ENCODE data around the gene UNC5B. TPM values are rescaled to one million over a fixed set of nuclear protein-coding genes. Genes with fewer than 3 reads are reported as not detected.

The UNC5B gene
- total RNA-seq, 4 donors from 2014 or later, result 4.2 to 17.6 (median 8.0) TPM

DNA sequence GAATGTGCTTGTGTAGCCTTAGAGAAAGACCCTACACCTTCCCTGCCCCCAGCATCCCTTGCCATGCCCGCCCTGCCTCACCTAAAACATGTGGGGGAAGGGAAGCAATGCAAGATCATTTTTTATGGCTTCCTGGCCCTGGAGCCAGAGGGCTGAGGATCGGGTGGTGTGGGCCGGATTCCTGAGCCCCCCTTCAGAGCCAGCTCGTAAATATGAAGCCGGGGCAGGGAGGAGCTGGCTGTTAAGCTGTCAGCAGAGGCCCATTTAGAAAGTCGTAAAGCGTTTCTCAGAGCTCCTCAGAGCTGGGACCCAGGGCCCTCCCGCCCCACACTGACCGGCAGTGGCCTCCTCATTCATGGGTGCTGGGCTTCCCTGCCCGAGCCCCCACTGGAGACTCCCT, 23.9 kb downstream of the UNC5B start:
- no peak for DNase-seq (ENCODE audit: low spot score in 2 of 2)
- TF ChIP-seq CTCF (IDR thresholded peaks at IDR 0.05) (no peak), POLR2A (IDR thresholded peaks at IDR 0.05) (no peak)
- intact Hi-C loops (cut with DNase I; ENCODE audit: low total_unique reads), result no loop called here
- 66 to 69% methylated on average over 10 of the region's 10 CpGs for WGBS, 2 donors
- H3K4me3 ChIP-seq (ENCODE audit: low read depth, poor library complexity, severe bottlenecking), result no peak overlapping the region

GRCh38 chr10:71236822-71237682, 24.7 kb downstream of the UNC5B start:
- WGBS, 2 donors, result 85 to 89% methylated on average over 15 of the region's 15 CpGs
- no peak for DNase-seq (ENCODE audit: low spot score in 2 of 2)
- TF ChIP-seq POLR2A (IDR thresholded peaks at IDR 0.05) (no peak), CTCF (IDR thresholded peaks at IDR 0.05) (no peak)
- intact Hi-C loops (cut with DNase I; ENCODE audit: low total_unique reads), result no loop called here
- no peak overlapping the region for H3K4me3 ChIP-seq (ENCODE audit: low read depth, poor library complexity, severe bottlenecking)

DNA sequence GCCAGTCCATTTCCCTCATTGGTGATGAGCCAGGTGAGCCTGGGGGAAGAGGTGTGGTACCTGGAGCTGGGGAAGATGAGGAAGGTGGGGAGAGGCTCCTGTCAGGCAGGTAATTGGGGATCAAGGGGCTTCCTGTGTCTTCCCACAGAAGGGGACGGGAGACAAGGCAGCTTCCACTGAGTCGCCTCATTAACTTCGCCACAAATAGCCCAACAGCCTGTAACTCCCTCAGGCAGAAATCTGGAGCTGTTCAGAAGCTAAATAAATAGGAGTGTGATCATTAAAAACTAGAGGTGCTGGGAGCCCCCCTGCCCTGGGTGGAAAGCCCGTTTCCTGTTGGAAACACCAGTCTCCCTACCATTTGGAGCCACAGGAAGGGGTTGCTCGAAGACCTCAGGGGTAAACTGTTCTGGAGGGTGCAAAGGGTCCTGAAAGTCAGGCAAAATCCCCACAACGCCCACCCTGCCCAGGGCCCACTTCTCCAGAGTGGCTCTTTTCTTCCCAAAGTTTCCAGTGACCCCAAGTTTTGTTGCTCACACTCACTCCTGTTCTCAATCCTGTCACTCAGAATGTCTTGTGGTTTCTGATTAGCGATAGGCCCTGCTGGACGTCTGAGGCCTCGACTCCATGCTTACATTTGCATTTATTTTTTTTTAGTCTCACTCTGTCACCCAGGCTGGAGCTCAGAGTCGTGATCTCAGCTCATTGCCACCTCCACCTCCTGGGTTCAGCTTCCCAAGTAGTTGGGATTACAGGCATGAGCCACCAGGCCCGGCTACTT, 25.7 kb downstream of the UNC5B start:
- no peak overlapping the region for H3K4me3 ChIP-seq (ENCODE audit: low read depth, poor library complexity, severe bottlenecking)
- intact Hi-C loops (cut with DNase I; ENCODE audit: low total_unique reads), result no loop called here
- no peak for TF ChIP-seq CTCF (IDR thresholded peaks at IDR 0.05)
- no peak for DNase-seq (ENCODE audit: low spot score in 2 of 2)
- 86 to 87% methylated on average over 11 of the region's 11 CpGs for WGBS, 2 donors

DNA sequence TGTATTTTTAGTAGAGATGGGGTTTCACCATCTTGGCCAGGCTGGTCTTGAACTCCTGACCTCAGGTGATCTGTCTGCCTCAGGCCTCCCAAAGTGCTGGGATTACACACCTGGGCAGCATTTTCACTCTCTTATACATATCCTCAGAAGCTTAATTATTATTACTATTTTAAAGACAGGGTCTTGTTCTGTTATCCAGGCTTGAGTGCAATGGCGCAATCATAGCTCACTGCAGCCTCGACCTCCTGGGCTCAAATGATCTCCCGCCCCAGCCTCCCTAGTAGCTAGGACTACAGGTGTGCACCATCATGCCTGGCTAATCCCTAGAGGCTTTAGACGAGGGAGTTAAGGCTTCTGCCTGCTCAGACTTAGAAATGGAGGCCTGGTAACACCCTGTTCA, 26.3 kb downstream of the UNC5B start:
- WGBS, 2 donors, result 85 to 90% methylated on average over 4 of the region's 4 CpGs
- no peak for TF ChIP-seq CTCF (IDR thresholded peaks at IDR 0.05)
- DNase-seq (ENCODE audit: low spot score in 2 of 2), result no peak
- intact Hi-C loops (cut with DNase I; ENCODE audit: low total_unique reads), result no loop called here
- no peak overlapping the region for H3K4me3 ChIP-seq (ENCODE audit: low read depth, poor library complexity, severe bottlenecking)

DNA sequence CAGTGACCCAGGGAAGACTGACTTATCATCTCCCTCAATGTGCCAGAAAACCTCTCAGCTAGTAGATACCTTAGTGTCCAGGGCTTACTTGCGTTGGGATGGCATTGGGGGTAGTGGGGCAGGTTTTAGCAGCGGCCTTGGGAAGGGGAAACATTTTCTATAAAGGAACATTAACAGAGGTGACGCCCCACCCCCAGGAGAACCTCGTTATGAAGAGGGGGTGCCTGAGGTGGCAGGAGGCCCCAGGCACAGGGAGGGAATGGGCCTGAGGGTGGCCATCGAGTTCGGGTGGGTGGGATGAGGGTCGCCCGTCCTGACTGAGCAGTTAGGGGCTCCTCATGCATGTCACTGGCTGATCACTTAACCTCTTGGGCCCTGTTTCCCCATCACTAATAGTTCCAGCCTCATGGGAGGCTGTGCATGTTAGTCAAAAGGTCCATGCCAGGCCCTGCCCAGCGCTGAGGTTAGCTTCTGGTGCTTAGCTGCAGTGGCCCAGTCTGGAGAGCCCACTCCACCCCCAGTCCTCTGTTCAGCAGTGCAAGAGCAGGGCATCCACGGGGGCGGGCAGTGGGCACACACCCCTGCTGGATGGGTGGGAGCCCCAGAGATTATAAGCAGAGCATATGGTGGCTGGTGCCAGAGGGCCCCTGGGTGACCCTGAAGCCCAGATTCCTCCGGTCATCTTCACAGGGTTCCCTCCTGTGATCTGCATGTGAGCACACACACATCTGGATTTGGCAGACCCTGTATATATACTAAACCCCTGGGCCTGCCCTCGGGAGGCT, 27.0 kb downstream of the UNC5B start:
- DNase-seq (ENCODE audit: low spot score in 2 of 2), result no peak
- intact Hi-C loops (cut with DNase I; ENCODE audit: low total_unique reads), result no loop called here
- 78 to 93% methylated on average over 12 to 13 of the region's 13 CpGs for WGBS, 2 donors

More for the DNA sequence above, 27.0 kb downstream of the UNC5B start:
- H3K4me3 ChIP-seq (ENCODE audit: low read depth, poor library complexity, severe bottlenecking), result no peak overlapping the region
- TF ChIP-seq POLR2A (IDR thresholded peaks at IDR 0.05) (no peak), CTCF (IDR thresholded peaks at IDR 0.05) (no peak)
